Breast epithelium (tissue), 4 donors: ENCODE data around the gene GPR39. TPM values are rescaled to one million over a fixed set of nuclear protein-coding genes. Genes with fewer than 3 reads are reported as not detected.
A peak's percentile ranks its signal among the peaks of the same experiment; 100 is the strongest.

Experiments
- DNase-seq, 2 donors: peaks; one replicate each; pipeline ENCODE4 v3.0.0-alpha.2; 2019; ENCODE audit warnings: low spot score in 2 of 2
- H3K27ac ChIP-seq, 2 donors: fragments of 200-600 bp; sonication (generic) in 1 of 2; one replicate each; pipeline ENCODE4 v1.5.1; 2016 to 2019; ENCODE audit warnings: mild to moderate bottlenecking in 1 of 2
- H3K27me3 ChIP-seq, 2 donors: fragments of 200-600 bp; sonication (generic) in 1 of 2; one replicate each; pipeline versions ENCODE4 v1.5.1 to v1.6.0; 2017 to 2019; ENCODE audit warnings: control low read depth in 1 of 2, mild to moderate bottlenecking in 1 of 2
- H3K36me3 ChIP-seq: fragments of 200-600 bp; one replicate; pipeline ENCODE4 v1.5.1; 2019
- H3K4me1 ChIP-seq, 2 donors: fragments of 200-600 bp; sonication (generic); one replicate each; pipeline ENCODE4 v1.5.1; 2016 to 2019; ENCODE audit warnings: control low read depth in 1 of 2
- H3K4me3 ChIP-seq, 3 donors: fragments of 200-600 bp; sonication (generic); 1 replicate in 2 of 3; 2 replicates in 1 of 3; pipeline ENCODE4 v1.5.1; 2016 to 2019; ENCODE audit warnings: mild to moderate bottlenecking in 3 of 3, moderate library complexity in 2 of 3
- H3K9me3 ChIP-seq, 2 donors: fragments of 200-600 bp; sonication (generic) in 1 of 2; one replicate each; pipeline ENCODE4 v1.5.1; 2016 to 2019; ENCODE audit warnings: control low read depth in 1 of 2
- CTCF ChIP-seq, 3 donors: fragments of 450-650 bp; IDR thresholded peaks; one replicate each; pipeline ENCODE4 v1.5.1; 2016 to 2017; ENCODE audit warnings: antibody characterized with exemption in 3 of 3, mild to moderate bottlenecking in 3 of 3, moderate library complexity in 3 of 3
- POLR2A ChIP-seq: fragments of 450-650 bp; IDR thresholded peaks from one replicate; pipeline ENCODE4 v1.6.1; 2016; ENCODE audit warnings: antibody characterized with exemption, mild to moderate bottlenecking, moderate library complexity
- POLR2AphosphoS5 ChIP-seq, 3 donors: sonication (generic); formaldehyde crosslinking; IDR thresholded peaks; one replicate each; pipeline ENCODE4 v1.6.1; 2017; ENCODE audit warnings: antibody characterized with exemption in 3 of 3
- intact Hi-C: fragments of 100-400 bp; cut with DNase I; formaldehyde crosslinking; loops from one replicate; pipeline ENCODE4 v1.15.1; 2023; ENCODE audit warnings: low total_unique reads
- total RNA-seq, 3 donors: library from RNA; depleted of rRNA; stranded (reverse); fragments of >200 nt; gene quantifications; one replicate each; pipeline ENCODE4 v1.1.0, GENCODE V29; 2016

GPR39 gene
- total RNA-seq, 3 donors from 2014 or later, result 0.16 to 10.4 (median 8.2) TPM

GRCh38 chr2:132651115-132652045 lies 234.8 kb downstream of the GPR39 start:
- TF ChIP-seq CTCF (IDR thresholded peaks at IDR 0.05) (peak in 1 of 3 donors; percentile 46), POLR2AphosphoS5 (IDR thresholded peaks at IDR 0.05) (no peak)
- Histone ChIP-seq H3K27ac (no peak overlapping the region), H3K4me1 (no peaks in the 10 kb centered on the region), H3K27me3 (no peaks in the 10 kb centered on the region), H3K4me3 (no peak overlapping the region), H3K9me3 (no peaks in the 10 kb centered on the region), H3K36me3 (no peaks in the 10 kb centered on the region)
- DNase-seq, result no peak
- intact Hi-C loops, result no loop called here

GRCh38 chr2:132652474-132652873 lies 235.9 kb downstream of the GPR39 start:
- Histone ChIP-seq H3K27ac (no peak overlapping the region), H3K4me1 (no peaks in the 10 kb centered on the region), H3K4me3 (no peak overlapping the region), H3K9me3 (no peaks in the 10 kb centered on the region), H3K27me3 (no peaks in the 10 kb centered on the region), H3K36me3 (no peaks in the 10 kb centered on the region)
- intact Hi-C loops, result no loop called here
- DNase-seq, result no peak
- TF ChIP-seq POLR2AphosphoS5 (IDR thresholded peaks at IDR 0.05) (no peak), POLR2A (no peak), CTCF (IDR thresholded peaks at IDR 0.05) (no peak)

GRCh38 chr2:132654335-132654734 lies 237.7 kb downstream of the GPR39 start:
- no peaks in the 10 kb centered on the region for H3K36me3 ChIP-seq
- H3K4me1 ChIP-seq, result no peaks in the 10 kb centered on the region
- no peak overlapping the region for H3K27ac ChIP-seq
- no peak for DNase-seq
- intact Hi-C loops, result no loop called here
- H3K27me3 ChIP-seq, result no peaks in the 10 kb centered on the region
- no peak overlapping the region for H3K4me3 ChIP-seq
- no peaks in the 10 kb centered on the region for H3K9me3 ChIP-seq
- TF ChIP-seq POLR2AphosphoS5 (IDR thresholded peaks at IDR 0.05) (no peak), CTCF (IDR thresholded peaks at IDR 0.05) (no peak), POLR2A (no peak)

GRCh38 chr2:132654968-132655367 lies 238.4 kb downstream of the GPR39 start:
- TF ChIP-seq POLR2A (no peak), POLR2AphosphoS5 (IDR thresholded peaks at IDR 0.05) (no peak), CTCF (IDR thresholded peaks at IDR 0.05) (no peak)
- intact Hi-C loops, result no loop called here
- no peaks in the 10 kb centered on the region for H3K9me3 ChIP-seq
- DNase-seq, result no peak
- no peaks in the 10 kb centered on the region for H3K4me1 ChIP-seq
- no peak overlapping the region for H3K27ac ChIP-seq
- no peaks in the 10 kb centered on the region for H3K27me3 ChIP-seq
- no peak overlapping the region for H3K4me3 ChIP-seq
- no peaks in the 10 kb centered on the region for H3K36me3 ChIP-seq

- no peak overlapping the region for H3K4me3 ChIP-seq
- no peak for DNase-seq
- H3K4me1 ChIP-seq, result no peaks in the 10 kb centered on the region
- intact Hi-C loops, result no loop called here
- H3K9me3 ChIP-seq, result no peaks in the 10 kb centered on the region
- no peak overlapping the region for H3K27ac ChIP-seq
- TF ChIP-seq CTCF (IDR thresholded peaks at IDR 0.05), result no peak
- no peak for TF ChIP-seq POLR2AphosphoS5 (IDR thresholded peaks at IDR 0.05)
- TF ChIP-seq POLR2A, result no peak
- no peaks in the 10 kb centered on the region for H3K27me3 ChIP-seq
- H3K36me3 ChIP-seq, result no peaks in the 10 kb centered on the region
Measured at GRCh38 chr2:132656266-132656975, 239.8 kb downstream of the GPR39 start.
